ENCODE data around the gene LY9.

The LY9 gene

GRCh38 chr1:160756849-160757201 is 39.1 kb upstream of the LY9 start:
- no peaks in the 10 kb centered on the region for H3K4me1 ChIP-seq (ENCODE audit: insufficient read depth, low read length)
- no peaks in the 10 kb centered on the region for H3K27me3 ChIP-seq (ENCODE audit: insufficient read depth, low read length)
- no peak overlapping the region for H3K27ac ChIP-seq (ENCODE audit: low read length)

GRCh38 chr1:160758521-160758920 is 37.5 kb upstream of the LY9 start:
- no peaks in the 10 kb centered on the region for H3K27me3 ChIP-seq (ENCODE audit: insufficient read depth, low read length)
- H3K4me1 ChIP-seq (ENCODE audit: insufficient read depth, low read length), result no peaks in the 10 kb centered on the region
- H3K36me3 ChIP-seq (ENCODE audit: insufficient read depth, low read depth, low read length), result no peaks in the 10 kb centered on the region

More at GRCh38 chr1:160756849-160757201, 39.1 kb upstream of the LY9 start:
- Histone ChIP-seq H3K9ac (ENCODE audit: low read depth, low read length) (no peak overlapping the region), H3K36me3 (ENCODE audit: insufficient read depth, low read depth, low read length) (no peaks in the 10 kb centered on the region), H3K4me3 (ENCODE audit: low read length) (no peak overlapping the region), H3K9me3 (ENCODE audit: insufficient read depth, low read depth, low read length) (no peaks in the 10 kb centered on the region)

GRCh38 chr1:160759740-160760139 is 36.2 kb upstream of the LY9 start:
- Histone ChIP-seq H3K4me3 (ENCODE audit: low read length) (no peak overlapping the region), H3K36me3 (ENCODE audit: insufficient read depth, low read depth, low read length) (no peaks in the 10 kb centered on the region), H3K27me3 (ENCODE audit: insufficient read depth, low read length) (no peaks in the 10 kb centered on the region), H3K9me3 (ENCODE audit: insufficient read depth, low read depth, low read length) (no peaks in the 10 kb centered on the region), H3K9ac (ENCODE audit: low read depth, low read length) (no peak overlapping the region), H3K27ac (ENCODE audit: low read length) (no peak overlapping the region), H3K4me1 (ENCODE audit: insufficient read depth, low read length) (no peaks in the 10 kb centered on the region)

More at GRCh38 chr1:160758521-160758920, 37.5 kb upstream of the LY9 start:
- H3K9me3 ChIP-seq (ENCODE audit: insufficient read depth, low read depth, low read length), result no peaks in the 10 kb centered on the region
- no peak overlapping the region for H3K27ac ChIP-seq (ENCODE audit: low read length)
- no peak overlapping the region for H3K4me3 ChIP-seq (ENCODE audit: low read length)
- H3K9ac ChIP-seq (ENCODE audit: low read depth, low read length), result no peak overlapping the region

- Histone ChIP-seq H3K4me3 (ENCODE audit: low read length) (no peak overlapping the region), H3K9ac (ENCODE audit: low read depth, low read length) (no peak overlapping the region), H3K9me3 (ENCODE audit: insufficient read depth, low read depth, low read length) (no peaks in the 10 kb centered on the region), H3K36me3 (ENCODE audit: insufficient read depth, low read depth, low read length) (no peaks in the 10 kb centered on the region), H3K27me3 (ENCODE audit: insufficient read depth, low read length) (no peaks in the 10 kb centered on the region), H3K27ac (ENCODE audit: low read length) (no peak overlapping the region), H3K4me1 (ENCODE audit: insufficient read depth, low read length) (no peaks in the 10 kb centered on the region)
Observed at GRCh38 chr1:160761046-160761445, 34.9 kb upstream of the LY9 start.

GRCh38 chr1:160761886-160762285 is 34.1 kb upstream of the LY9 start:
- H3K27me3 ChIP-seq (ENCODE audit: insufficient read depth, low read length), result no peaks in the 10 kb centered on the region
- no peak overlapping the region for H3K4me3 ChIP-seq (ENCODE audit: low read length)
- no peaks in the 10 kb centered on the region for H3K36me3 ChIP-seq (ENCODE audit: insufficient read depth, low read depth, low read length)
- H3K9ac ChIP-seq (ENCODE audit: low read depth, low read length), result no peak overlapping the region
- no peaks in the 10 kb centered on the region for H3K9me3 ChIP-seq (ENCODE audit: insufficient read depth, low read depth, low read length)
- no peak overlapping the region for H3K27ac ChIP-seq (ENCODE audit: low read length)
- H3K4me1 ChIP-seq (ENCODE audit: insufficient read depth, low read length), result no peaks in the 10 kb centered on the region

GRCh38 chr1:160763993-160764392 is 32.0 kb upstream of the LY9 start:
- Histone ChIP-seq H3K27ac (ENCODE audit: low read length) (no peak overlapping the region), H3K27me3 (ENCODE audit: insufficient read depth, low read length) (no peaks in the 10 kb centered on the region), H3K36me3 (ENCODE audit: insufficient read depth, low read depth, low read length) (no peaks in the 10 kb centered on the region), H3K4me3 (ENCODE audit: low read length) (no peak overlapping the region), H3K9ac (ENCODE audit: low read depth, low read length) (no peak overlapping the region), H3K4me1 (ENCODE audit: insufficient read depth, low read length) (no peaks in the 10 kb centered on the region), H3K9me3 (ENCODE audit: insufficient read depth, low read depth, low read length) (no peaks in the 10 kb centered on the region)

- Histone ChIP-seq H3K9me3 (ENCODE audit: insufficient read depth, low read depth, low read length) (no peaks in the 10 kb centered on the region), H3K9ac (ENCODE audit: low read depth, low read length) (no peak overlapping the region), H3K4me3 (ENCODE audit: low read length) (no peak overlapping the region), H3K27ac (ENCODE audit: low read length) (no peak overlapping the region), H3K27me3 (ENCODE audit: insufficient read depth, low read length) (no peaks in the 10 kb centered on the region), H3K36me3 (ENCODE audit: insufficient read depth, low read depth, low read length) (no peaks in the 10 kb centered on the region), H3K4me1 (ENCODE audit: insufficient read depth, low read length) (no peaks in the 10 kb centered on the region)
Observed at GRCh38 chr1:160767395-160768294, 28.3 kb upstream of the LY9 start.

GRCh38 chr1:160768295-160768657 is 27.7 kb upstream of the LY9 start:
- Histone ChIP-seq H3K4me3 (ENCODE audit: low read length) (no peak overlapping the region), H3K27me3 (ENCODE audit: insufficient read depth, low read length) (no peaks in the 10 kb centered on the region), H3K9ac (ENCODE audit: low read depth, low read length) (no peak overlapping the region), H3K27ac (ENCODE audit: low read length) (no peak overlapping the region), H3K36me3 (ENCODE audit: insufficient read depth, low read depth, low read length) (no peaks in the 10 kb centered on the region), H3K9me3 (ENCODE audit: insufficient read depth, low read depth, low read length) (no peaks in the 10 kb centered on the region), H3K4me1 (ENCODE audit: insufficient read depth, low read length) (no peaks in the 10 kb centered on the region)

GRCh38 chr1:160772331-160772730 is 23.6 kb upstream of the LY9 start:
- Histone ChIP-seq H3K4me1 (ENCODE audit: insufficient read depth, low read length) (no peaks in the 10 kb centered on the region), H3K27ac (ENCODE audit: low read length) (no peak overlapping the region), H3K27me3 (ENCODE audit: insufficient read depth, low read length) (no peaks in the 10 kb centered on the region), H3K4me3 (ENCODE audit: low read length) (no peak overlapping the region), H3K9me3 (ENCODE audit: insufficient read depth, low read depth, low read length) (no peaks in the 10 kb centered on the region), H3K9ac (ENCODE audit: low read depth, low read length) (no peak overlapping the region), H3K36me3 (ENCODE audit: insufficient read depth, low read depth, low read length) (no peaks in the 10 kb centered on the region)

- Histone ChIP-seq H3K4me1 (ENCODE audit: insufficient read depth, low read length) (no peaks in the 10 kb centered on the region), H3K36me3 (ENCODE audit: insufficient read depth, low read depth, low read length) (no peaks in the 10 kb centered on the region), H3K4me3 (ENCODE audit: low read length) (no peak overlapping the region), H3K27ac (ENCODE audit: low read length) (no peak overlapping the region), H3K9me3 (ENCODE audit: insufficient read depth, low read depth, low read length) (no peaks in the 10 kb centered on the region), H3K27me3 (ENCODE audit: insufficient read depth, low read length) (no peaks in the 10 kb centered on the region), H3K9ac (ENCODE audit: low read depth, low read length) (no peak overlapping the region)
Observed at GRCh38 chr1:160773093-160773492, 22.9 kb upstream of the LY9 start.

- Histone ChIP-seq H3K4me1 (ENCODE audit: insufficient read depth, low read length) (no peaks in the 10 kb centered on the region), H3K36me3 (ENCODE audit: insufficient read depth, low read depth, low read length) (no peaks in the 10 kb centered on the region), H3K9ac (ENCODE audit: low read depth, low read length) (no peak overlapping the region), H3K9me3 (ENCODE audit: insufficient read depth, low read depth, low read length) (no peaks in the 10 kb centered on the region), H3K27me3 (ENCODE audit: insufficient read depth, low read length) (no peaks in the 10 kb centered on the region), H3K4me3 (ENCODE audit: low read length) (no peak overlapping the region), H3K27ac (ENCODE audit: low read length) (no peak overlapping the region)
Observed at GRCh38 chr1:160774886-160775719, 20.9 kb upstream of the LY9 start.

- Histone ChIP-seq H3K27ac (ENCODE audit: low read length) (no peak overlapping the region), H3K4me3 (ENCODE audit: low read length) (no peak overlapping the region), H3K36me3 (ENCODE audit: insufficient read depth, low read depth, low read length) (no peaks in the 10 kb centered on the region), H3K4me1 (ENCODE audit: insufficient read depth, low read length) (no peaks in the 10 kb centered on the region), H3K27me3 (ENCODE audit: insufficient read depth, low read length) (no peaks in the 10 kb centered on the region), H3K9ac (ENCODE audit: low read depth, low read length) (no peak overlapping the region), H3K9me3 (ENCODE audit: insufficient read depth, low read depth, low read length) (no peaks in the 10 kb centered on the region)
Observed at GRCh38 chr1:160776178-160776577, 19.8 kb upstream of the LY9 start.

All from iPS-20b (cell line).